ENCODE measurements around the gene AGGF1.

DNA sequence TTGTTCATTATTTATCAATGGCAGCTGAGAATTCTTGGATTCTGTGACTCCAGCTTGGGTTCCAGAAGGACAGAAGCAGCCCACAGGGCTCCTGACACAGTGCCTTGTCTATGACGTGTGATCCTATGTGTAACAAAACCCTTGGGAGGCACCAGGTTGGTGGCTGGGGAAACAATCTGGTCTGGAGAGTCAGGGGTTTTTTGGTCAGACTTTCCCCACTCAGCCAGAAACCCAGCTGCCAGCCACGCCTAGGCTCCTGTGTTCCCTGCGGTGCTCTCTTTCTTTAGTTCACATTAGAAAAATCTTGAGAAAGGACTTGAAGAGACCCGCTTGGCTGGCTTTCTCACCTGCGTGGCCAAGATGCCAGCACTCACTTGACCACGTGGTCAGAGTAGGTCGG lies 72.3 kb downstream of the AGGF1 start:
- TF ChIP-seq, protein P1, sequence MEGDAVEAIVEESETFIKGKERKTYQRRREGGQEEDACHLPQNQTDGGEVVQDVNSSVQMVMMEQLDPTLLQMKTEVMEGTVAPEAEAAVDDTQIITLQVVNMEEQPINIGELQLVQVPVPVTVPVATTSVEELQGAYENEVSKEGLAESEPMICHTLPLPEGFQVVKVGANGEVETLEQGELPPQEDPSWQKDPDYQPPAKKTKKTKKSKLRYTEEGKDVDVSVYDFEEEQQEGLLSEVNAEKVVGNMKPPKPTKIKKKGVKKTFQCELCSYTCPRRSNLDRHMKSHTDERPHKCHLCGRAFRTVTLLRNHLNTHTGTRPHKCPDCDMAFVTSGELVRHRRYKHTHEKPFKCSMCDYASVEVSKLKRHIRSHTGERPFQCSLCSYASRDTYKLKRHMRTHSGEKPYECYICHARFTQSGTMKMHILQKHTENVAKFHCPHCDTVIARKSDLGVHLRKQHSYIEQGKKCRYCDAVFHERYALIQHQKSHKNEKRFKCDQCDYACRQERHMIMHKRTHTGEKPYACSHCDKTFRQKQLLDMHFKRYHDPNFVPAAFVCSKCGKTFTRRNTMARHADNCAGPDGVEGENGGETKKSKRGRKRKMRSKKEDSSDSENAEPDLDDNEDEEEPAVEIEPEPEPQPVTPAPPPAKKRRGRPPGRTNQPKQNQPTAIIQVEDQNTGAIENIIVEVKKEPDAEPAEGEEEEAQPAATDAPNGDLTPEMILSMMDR (optimal IDR thresholded peaks at IDR 0.05 in 1 of 3, IDR thresholded peaks at IDR 0.05 in 1 of 3, conservative IDR thresholded peaks at IDR 0.05 in 1 of 3; ENCODE audit: extremely low read depth in 1 of 3, insufficient read depth in 2 of 3, low read length in 3 of 3): no peak
- no peak for TF ChIP-seq EZH2 (IDR thresholded peaks at IDR 0.05; ENCODE audit: low read length)
